ENCODE data around the gene TMEM170A. TPM values are rescaled to one million over a fixed set of nuclear protein-coding genes. Genes with fewer than 3 reads are reported as not detected.

The TMEM170A gene
- total and polyA plus RNA-seq, 4 experiments from 2014 or later: 40.6 to 54.3 (median 47.4) TPM

DNA sequence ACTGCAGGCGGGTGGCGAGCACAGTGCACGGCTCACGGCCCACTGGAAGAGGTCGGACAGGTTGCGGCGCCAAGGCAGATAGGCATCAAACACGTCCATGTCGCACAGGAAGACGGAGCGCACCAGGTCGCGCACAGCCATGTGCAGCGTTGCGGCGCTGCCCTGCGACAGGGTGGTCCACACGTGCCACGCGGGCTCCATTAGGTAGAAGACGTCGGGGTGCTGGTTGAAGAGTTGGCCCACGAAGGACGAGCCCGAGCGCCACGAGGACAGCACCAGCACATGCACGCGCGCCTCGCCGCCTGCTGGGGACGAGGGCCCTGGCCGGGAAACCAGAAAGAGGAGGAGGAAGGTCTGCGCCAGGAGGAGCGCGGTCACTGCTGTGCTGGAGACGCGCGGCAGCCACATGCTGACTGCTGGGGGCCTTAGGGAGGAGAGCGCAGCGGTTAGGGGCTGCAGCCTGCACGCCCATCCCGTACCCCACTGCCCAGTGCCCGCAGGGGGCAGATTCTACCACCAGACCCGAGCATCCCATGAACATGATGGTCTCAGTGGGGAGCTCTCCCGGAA, 15.0 kb upstream of the TMEM170A start:
- Histone ChIP-seq H3K4me1 (ENCODE audit: insufficient read depth, low read length) (no peaks in the 10 kb centered on the region), H3K9me3 (ENCODE audit: control insufficient read depth in 1 of 2, low read length in 2 of 2) (no peaks in the 10 kb centered on the region), H3K36me3 (ENCODE audit: insufficient read depth, low read length) (no peaks in the 10 kb centered on the region), H3K27ac (ENCODE audit: low read depth, low read length) (no peak overlapping the region), H3K4me3 (ENCODE audit: low read length in 2 of 2) (no peak overlapping the region), H3K27me3 (ENCODE audit: insufficient read depth, low read length) (no peaks in the 10 kb centered on the region)
- peaks cover 5 to 6% of the 10 kb centered on the region in 2 donors for H3K27me3 Mint-ChIP-seq
- no peaks in the 10 kb centered on the region for H3K4me1 Mint-ChIP-seq
- H3K4me3 Mint-ChIP-seq: no peak overlapping the region
- peak overlapping the region in 1 of 7 donors; percentile 76 for H3K27ac Mint-ChIP-seq
- no peaks in the 10 kb centered on the region for H3K36me3 Mint-ChIP-seq
- H3K9me3 Mint-ChIP-seq: peaks cover 0 to 2% (median 0%) of the 10 kb centered on the region in 8 donors
- intact Hi-C loops (cut with micrococcal nuclease): no loop called here
- no peak for DNase-seq
- ChIA-PET CTCF (ENCODE audit: partially characterized antibody) (no interaction called here), POLR2A (ENCODE audit: partially characterized antibody) (no interaction called here)

DNA sequence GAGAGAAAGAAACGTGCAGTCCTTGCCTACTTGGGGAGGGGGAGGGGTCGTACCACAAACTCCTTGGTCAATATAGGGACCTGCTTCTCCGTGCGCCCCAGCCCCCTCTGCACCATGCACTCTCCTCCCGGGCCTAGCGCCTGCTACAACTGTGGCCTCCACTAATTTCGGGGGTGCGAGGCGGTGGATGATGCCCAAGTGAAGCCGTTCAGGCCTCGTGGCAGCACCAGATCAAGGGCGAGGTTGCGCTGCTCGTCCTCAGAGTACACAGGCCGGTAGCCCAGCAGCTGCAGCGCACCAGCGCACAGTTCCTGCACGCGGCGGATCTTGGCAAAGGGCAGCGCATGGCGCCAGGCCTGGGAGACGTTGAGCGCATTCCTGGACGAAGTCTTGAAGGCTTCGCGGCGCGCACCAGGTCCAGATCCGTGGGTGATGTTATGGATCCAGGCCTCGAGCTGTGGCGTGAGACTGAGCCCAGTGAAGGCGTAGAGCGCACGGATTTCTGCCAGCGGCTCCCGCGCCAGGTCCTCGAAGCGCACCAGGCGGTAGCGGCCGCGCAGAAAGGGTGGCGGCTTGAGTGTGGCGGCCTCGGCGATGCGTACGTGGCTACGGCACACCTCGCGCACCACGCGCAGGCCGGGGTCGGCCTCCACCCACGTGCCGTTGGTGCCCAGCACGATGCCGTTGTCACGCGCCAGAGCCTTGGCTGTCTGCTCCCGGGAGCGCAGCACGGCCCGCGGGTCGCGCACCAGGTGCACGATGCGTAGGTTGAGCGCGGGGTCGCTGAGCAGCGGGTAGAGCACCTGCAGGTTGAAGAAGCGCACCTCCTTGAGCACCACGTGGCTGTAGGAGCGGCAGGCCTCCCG, 14.2 kb upstream of the TMEM170A start:
- Mint-ChIP-seq H3K4me1 (no peaks in the 10 kb centered on the region), H3K27me3 (peaks cover 5 to 6% of the 10 kb centered on the region in 2 donors), H3K36me3 (no peaks in the 10 kb centered on the region), H3K4me3 (no peak overlapping the region), H3K27ac (no peak overlapping the region), H3K9me3 (peaks cover 0 to 2% (median 0%) of the 10 kb centered on the region in 8 donors)
- H3K9me3 ChIP-seq (ENCODE audit: control insufficient read depth in 1 of 2, low read length in 2 of 2): no peaks in the 10 kb centered on the region
- intact Hi-C loops (cut with micrococcal nuclease): no loop called here
- no peaks in the 10 kb centered on the region for H3K4me1 ChIP-seq (ENCODE audit: insufficient read depth, low read length)
- ChIA-PET POLR2A (ENCODE audit: partially characterized antibody) (no interaction called here), CTCF (ENCODE audit: partially characterized antibody) (no interaction called here)
- no peak overlapping the region for H3K4me3 ChIP-seq (ENCODE audit: low read length in 2 of 2)
- DNase-seq: no peak
- H3K36me3 ChIP-seq (ENCODE audit: insufficient read depth, low read length): no peaks in the 10 kb centered on the region
- H3K27ac ChIP-seq (ENCODE audit: low read depth, low read length): no peak overlapping the region
- H3K27me3 ChIP-seq (ENCODE audit: insufficient read depth, low read length): no peaks in the 10 kb centered on the region

DNA sequence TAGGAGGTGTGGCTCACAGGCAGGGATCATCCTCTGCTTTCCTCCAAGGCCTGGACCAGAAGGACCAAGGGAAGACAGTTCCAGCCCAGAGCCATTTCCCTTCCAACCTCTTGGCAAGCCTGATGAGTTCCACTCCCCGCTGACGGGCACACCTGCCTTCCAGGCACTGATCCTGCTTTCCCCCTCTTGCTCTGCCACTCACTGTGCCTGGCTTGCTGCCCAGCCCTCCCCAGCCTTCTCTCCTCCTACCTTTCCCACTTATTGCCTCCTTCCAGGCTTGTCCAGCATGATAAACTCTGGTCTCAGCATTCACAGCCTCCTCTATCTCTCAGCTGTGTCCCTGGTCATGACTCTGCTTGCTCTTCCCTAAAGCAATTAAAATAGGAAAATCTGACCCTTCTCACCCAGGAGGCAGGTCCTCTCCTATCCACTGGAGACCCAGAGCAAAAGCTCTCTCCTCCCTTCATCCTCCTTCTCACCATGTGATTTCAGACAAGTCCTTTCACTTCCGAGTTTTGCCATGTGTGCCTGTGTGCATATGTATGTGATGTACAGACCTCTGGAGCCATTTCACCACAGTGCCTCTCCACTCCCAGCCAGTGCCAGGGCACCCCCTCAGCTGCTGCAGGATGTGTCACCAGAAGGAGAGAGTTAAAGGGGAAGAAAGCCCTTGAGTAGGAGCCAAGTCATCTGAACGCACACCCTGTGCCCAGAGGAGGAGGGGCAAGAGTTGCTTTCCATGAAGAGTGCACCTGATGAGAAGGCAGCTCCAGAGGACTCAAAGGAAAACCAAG, 13.4 kb upstream of the TMEM170A start:
- H3K4me3 ChIP-seq (ENCODE audit: low read length in 2 of 2): no peak overlapping the region
- no peaks in the 10 kb centered on the region for H3K4me1 ChIP-seq (ENCODE audit: insufficient read depth, low read length)
- Mint-ChIP-seq H3K36me3 (no peaks in the 10 kb centered on the region), H3K4me1 (no peaks in the 10 kb centered on the region), H3K27me3 (peaks cover 5 to 6% of the 10 kb centered on the region in 2 donors), H3K27ac (no peak overlapping the region), H3K9me3 (peaks cover 0 to 2% (median 0%) of the 10 kb centered on the region in 8 donors), H3K4me3 (no peak overlapping the region)
- CTCF ChIA-PET (ENCODE audit: partially characterized antibody): interaction anchor here (1.0 to 1.6 kb wide), 3 partner anchors 13 to 295 kb away, joined by 4 to 6 read pairs (median 5); partner anchors contain the start of gene TMEM170A
- intact Hi-C loops (cut with micrococcal nuclease): no loop called here
- H3K27me3 ChIP-seq (ENCODE audit: insufficient read depth, low read length): no peaks in the 10 kb centered on the region
- POLR2A ChIA-PET (ENCODE audit: partially characterized antibody): no interaction called here
- no peaks in the 10 kb centered on the region for H3K9me3 ChIP-seq (ENCODE audit: control insufficient read depth in 1 of 2, low read length in 2 of 2)
- H3K27ac ChIP-seq (ENCODE audit: low read depth, low read length): no peak overlapping the region
- H3K36me3 ChIP-seq (ENCODE audit: insufficient read depth, low read length): no peaks in the 10 kb centered on the region
- DNase-seq: no peak

DNA sequence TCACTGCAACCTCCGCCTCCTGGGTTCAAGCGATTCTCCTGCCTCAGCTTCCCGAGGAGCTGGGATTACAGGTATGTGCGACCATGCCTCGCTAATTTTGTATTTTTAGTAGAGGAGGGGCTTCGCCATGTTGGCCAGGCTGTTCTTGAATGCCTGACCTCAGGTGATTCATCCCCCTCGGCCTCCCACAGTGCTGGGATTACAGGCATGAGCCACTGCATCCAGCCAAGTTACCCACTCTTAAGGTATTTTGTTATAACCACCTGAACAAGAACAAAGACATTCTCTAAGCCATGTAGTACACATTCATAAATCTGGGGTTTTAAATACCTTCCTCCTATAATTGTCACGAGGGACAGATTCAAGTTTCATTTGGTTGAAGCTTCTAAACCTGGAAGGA, 12.3 kb upstream of the TMEM170A start:
- Mint-ChIP-seq H3K27ac (no peak overlapping the region), H3K9me3 (peaks cover 0 to 2% (median 0%) of the 10 kb centered on the region in 8 donors), H3K36me3 (no peaks in the 10 kb centered on the region), H3K4me1 (peaks cover 0 to 2% (median 1%) of the 10 kb centered on the region in 4 donors), H3K27me3 (peaks cover 4 to 5% of the 10 kb centered on the region in 2 donors), H3K4me3 (no peak overlapping the region)
- DNase-seq: no peak
- Histone ChIP-seq H3K4me1 (ENCODE audit: insufficient read depth, low read length) (no peaks in the 10 kb centered on the region), H3K36me3 (ENCODE audit: insufficient read depth, low read length) (no peaks in the 10 kb centered on the region), H3K27me3 (ENCODE audit: insufficient read depth, low read length) (no peaks in the 10 kb centered on the region), H3K4me3 (ENCODE audit: low read length in 2 of 2) (no peak overlapping the region), H3K9me3 (ENCODE audit: control insufficient read depth in 1 of 2, low read length in 2 of 2) (no peaks in the 10 kb centered on the region), H3K27ac (ENCODE audit: low read depth, low read length) (no peak overlapping the region)
- POLR2A ChIA-PET (ENCODE audit: partially characterized antibody): no interaction called here
- CTCF ChIA-PET (ENCODE audit: partially characterized antibody): interaction anchor here (1.0 to 1.6 kb wide), 4 partner anchors 9 to 296 kb away, joined by 4 to 6 read pairs (median 5); partner anchors contain the start of gene TMEM170A
- intact Hi-C loops (cut with micrococcal nuclease): no loop called here

DNA sequence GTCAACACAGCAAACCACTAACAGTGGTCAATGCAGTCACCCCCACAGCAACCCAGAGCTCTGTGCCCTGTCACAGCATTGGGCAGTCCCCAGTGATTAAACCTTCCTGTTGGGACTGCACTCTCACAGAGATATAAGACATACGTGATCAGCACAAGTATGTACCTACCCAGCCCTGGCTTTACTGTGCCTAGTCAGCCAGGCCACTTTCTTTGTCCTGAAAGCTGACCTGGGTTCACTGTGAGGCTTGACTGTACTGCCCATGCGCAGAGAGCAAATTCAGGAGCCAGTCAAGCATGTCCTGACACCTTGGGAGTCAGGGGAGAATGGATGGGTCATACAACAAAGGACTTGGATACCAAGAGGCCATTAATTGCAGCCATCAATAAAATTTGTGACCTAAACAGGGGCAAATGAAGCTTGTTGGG, 10.9 kb upstream of the TMEM170A start:
- H3K4me1 Mint-ChIP-seq: peaks cover 0 to 4% (median 3%) of the 10 kb centered on the region in 4 donors

DNA sequence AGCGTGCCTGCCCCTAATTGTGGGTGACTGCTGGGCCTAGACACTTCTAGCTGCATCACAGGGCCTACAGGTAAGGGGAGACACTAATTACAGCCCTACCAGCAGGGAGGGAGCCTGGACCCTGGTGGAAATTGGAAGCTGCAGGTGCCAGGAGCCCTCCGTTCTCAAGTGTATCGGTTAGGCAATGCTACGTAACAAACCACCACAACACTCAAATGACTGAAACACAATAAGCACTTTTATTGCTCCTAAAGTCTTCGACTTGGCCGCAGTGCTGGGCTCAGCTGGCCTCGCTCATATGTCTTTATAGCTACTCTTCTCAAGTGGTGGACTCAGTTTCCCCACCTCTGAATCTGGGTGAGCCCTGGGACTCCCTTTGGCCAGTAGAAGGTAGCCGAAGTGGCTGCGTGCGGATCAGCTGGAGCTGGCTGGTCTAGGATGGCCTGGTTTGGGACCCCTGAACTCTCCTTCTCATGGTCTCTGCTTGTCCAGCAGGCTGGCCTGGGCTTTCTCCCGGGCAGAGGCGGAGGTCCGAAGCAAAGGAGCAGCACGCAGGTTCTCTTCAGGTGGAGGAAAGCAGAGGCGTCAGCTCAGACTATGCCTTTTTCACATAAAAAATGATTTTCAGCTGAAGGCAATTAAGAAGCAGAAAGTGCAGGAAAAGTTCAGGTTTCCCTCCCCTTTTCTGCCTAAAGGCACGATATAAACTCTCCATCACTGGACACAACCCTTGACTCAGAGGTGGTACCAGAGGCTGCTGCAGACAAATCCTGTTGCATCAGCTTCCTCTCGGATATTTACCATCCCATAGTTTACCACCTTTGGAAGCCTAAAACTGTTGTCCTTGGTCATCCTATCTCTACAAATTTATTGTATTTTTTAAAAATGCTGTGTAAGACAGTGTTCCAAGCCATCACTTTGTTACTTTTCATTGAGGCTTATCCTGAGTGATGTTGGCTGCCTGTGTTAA, 8.7 kb upstream of the TMEM170A start:
- Histone ChIP-seq H3K9me3 (ENCODE audit: control insufficient read depth in 1 of 2, low read length in 2 of 2) (no peaks in the 10 kb centered on the region), H3K36me3 (ENCODE audit: insufficient read depth, low read length) (no peaks in the 10 kb centered on the region), H3K27me3 (ENCODE audit: insufficient read depth, low read length) (no peaks in the 10 kb centered on the region), H3K4me3 (ENCODE audit: low read length in 2 of 2) (no peak overlapping the region), H3K4me1 (ENCODE audit: insufficient read depth, low read length) (no peaks in the 10 kb centered on the region), H3K27ac (ENCODE audit: low read depth, low read length) (no peak overlapping the region)
- Mint-ChIP-seq H3K27ac (no peak overlapping the region), H3K9me3 (no peaks in the 10 kb centered on the region), H3K36me3 (no peaks in the 10 kb centered on the region), H3K27me3 (peaks cover 0 to 1% of the 10 kb centered on the region in 2 donors), H3K4me1 (peaks cover 0 to 4% (median 3%) of the 10 kb centered on the region in 4 donors), H3K4me3 (no peak overlapping the region)
- no peak for DNase-seq
- ChIA-PET CTCF (ENCODE audit: partially characterized antibody) (interaction anchor here (0.8 to 5.2 kb wide), 16 partner anchors 8 to 292 kb away, joined by 3 to 104 read pairs (median 5); partner anchors contain the start of genes CFDP1, KARS1, TERF2IP and TMEM170A), POLR2A (ENCODE audit: partially characterized antibody) (interaction anchor here (1.8 kb wide), 1 partner anchor 291 kb away, joined by 5 read pairs; no protein-coding TSS in a partner anchor)
- intact Hi-C loops (cut with micrococcal nuclease): no loop called here

More for the DNA sequence above, 10.9 kb upstream of the TMEM170A start:
- ChIA-PET CTCF (ENCODE audit: partially characterized antibody) (interaction anchor here (1.5 kb wide), 1 partner anchor 288 kb away, joined by 3 read pairs; no protein-coding TSS in a partner anchor), POLR2A (ENCODE audit: partially characterized antibody) (no interaction called here)
- peaks cover 1 to 2% of the 10 kb centered on the region in 2 donors for H3K27me3 Mint-ChIP-seq
- no peak overlapping the region for H3K4me3 ChIP-seq (ENCODE audit: low read length in 2 of 2)
- H3K27ac Mint-ChIP-seq: no peak overlapping the region
- H3K27ac ChIP-seq (ENCODE audit: low read depth, low read length): no peak overlapping the region
- no peaks in the 10 kb centered on the region for H3K9me3 Mint-ChIP-seq
- H3K36me3 ChIP-seq (ENCODE audit: insufficient read depth, low read length): no peaks in the 10 kb centered on the region
- no peak overlapping the region for H3K4me3 Mint-ChIP-seq
- no peaks in the 10 kb centered on the region for H3K27me3 ChIP-seq (ENCODE audit: insufficient read depth, low read length)
- H3K36me3 Mint-ChIP-seq: no peaks in the 10 kb centered on the region
- DNase-seq: no peak
- intact Hi-C loops (cut with micrococcal nuclease): no loop called here
- H3K9me3 ChIP-seq (ENCODE audit: control insufficient read depth in 1 of 2, low read length in 2 of 2): no peaks in the 10 kb centered on the region
- H3K4me1 ChIP-seq (ENCODE audit: insufficient read depth, low read length): no peaks in the 10 kb centered on the region
